DMS53 treated with DMSO at 0.1 percent for 48 hours (cell line): ENCODE data around the gene CD69.

Experiments
- DNase-seq: peaks from one replicate; lab custom pipeline; 2025; ENCODE audit not compliant: unreplicated experiment; lab: John Stamatoyannopoulos, UW

The CD69 gene

DNA sequence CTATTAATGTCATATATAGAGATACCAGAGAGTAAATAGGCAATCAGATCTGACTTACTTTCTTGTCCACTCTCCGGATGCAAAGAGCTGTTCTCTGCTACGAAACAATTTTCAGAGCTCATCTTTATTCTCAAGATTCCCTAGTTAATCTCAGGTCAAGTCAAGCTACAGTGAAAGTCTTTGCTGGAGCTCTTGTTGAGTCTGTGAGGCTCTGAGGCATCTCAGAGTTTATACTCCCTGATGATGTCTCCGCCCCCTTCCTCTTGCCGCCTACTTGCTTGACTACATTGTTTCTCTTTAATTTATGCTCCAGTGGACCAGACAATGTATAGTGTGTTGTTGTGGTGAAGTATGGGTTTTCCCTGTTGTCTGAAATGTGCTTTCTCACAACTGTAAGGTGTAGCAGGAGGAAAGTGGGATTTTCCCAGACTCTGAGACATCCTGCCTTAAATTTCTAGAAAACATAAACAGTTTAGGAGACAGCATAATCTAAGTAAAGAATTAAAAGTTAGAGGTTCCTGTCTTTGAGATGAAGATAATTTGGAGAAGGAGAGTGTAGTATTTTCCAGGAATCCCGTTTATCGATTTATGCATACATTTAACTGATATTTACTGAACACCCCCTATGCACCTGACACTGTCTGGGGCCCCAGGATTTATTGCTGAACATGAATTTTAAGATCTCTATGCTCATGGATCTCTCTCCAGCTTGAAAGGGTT, at the start of gene CD69:
Gene CD69 (minus strand): TSS at position 203 of the 720 bp plus-strand sequence. CDS start 81 bp downstream, at position 122.
- DNase-seq, result no peak

DNA sequence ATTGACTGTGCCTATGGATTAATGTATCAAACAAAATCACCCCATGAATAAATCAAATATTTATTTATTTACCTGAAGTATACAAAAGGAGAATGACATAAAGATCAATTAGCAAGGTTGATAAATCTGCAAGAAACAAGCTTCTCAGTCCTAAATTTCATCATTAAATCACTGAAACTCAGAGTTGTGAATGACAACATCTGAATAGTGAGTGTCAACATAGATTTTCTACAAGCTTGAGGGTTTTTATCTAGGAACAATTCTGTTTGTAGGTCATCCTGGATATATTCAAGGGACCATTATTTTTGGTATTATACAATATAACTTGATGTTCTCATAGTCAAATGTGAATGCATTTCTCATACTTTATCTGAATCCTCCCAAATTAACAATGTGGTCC, 49.2 kb upstream of the CD69 start:
- no peak for DNase-seq

DNA sequence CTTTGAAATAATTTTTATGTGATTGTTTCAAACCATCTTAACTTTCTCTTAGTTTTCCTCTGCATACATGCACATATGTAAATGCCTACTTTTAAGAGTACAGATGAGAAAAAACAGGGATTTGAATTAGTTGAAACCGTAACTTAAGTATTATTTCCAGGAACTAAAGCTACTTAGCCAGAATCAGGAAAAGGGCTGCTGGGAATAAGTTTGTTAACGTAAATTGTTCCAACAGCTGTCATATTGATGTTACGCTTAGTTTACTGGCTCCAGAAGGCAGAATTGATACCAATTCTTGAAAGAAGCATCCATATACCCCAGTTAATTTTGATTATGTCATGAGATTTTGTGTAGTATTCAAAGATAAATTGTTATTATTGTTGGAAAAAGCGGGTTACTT, 48.6 kb upstream of the CD69 start:
- DNase-seq, result no peak

DNA sequence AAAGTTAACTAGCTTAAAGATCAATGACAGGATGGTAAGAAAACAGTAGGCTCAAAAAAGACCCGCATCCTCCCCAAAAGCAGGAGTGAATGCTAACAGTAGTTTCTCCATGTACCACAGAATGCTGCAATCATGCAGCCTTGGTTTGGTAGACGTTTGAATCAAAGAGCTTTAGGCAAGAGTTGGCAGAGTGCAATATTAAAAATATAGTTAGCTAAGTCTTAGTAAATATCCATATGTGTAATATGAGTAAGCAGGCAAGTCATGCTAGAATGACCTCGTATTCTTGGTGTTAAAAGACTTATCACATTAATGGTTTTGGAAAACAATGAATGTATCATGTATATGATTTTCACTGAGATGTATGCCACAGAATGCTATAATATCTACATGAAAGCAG, 47.8 kb upstream of the CD69 start:
- DNase-seq, result peak; percentile 29

DNA sequence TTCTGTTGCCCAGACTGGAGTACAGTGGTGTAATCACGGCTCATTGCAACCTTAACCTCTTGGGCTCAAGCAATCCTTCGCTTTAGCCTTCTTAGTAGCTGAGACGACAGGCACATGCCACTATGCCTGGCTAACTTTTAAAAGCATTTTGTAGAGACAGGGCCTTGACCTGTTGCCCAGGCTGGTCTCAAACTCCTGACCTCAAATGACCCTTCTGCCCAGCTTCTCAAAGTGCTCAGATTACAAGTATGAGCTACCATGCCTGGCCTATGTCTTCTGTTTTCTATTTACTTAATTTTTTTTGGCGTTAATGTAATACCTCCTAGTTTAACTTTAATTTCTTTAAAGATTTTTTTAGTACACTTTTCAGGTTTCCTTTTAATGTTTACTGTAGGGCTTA, 46.0 kb upstream of the CD69 start:
- DNase-seq, result no peak

DNA sequence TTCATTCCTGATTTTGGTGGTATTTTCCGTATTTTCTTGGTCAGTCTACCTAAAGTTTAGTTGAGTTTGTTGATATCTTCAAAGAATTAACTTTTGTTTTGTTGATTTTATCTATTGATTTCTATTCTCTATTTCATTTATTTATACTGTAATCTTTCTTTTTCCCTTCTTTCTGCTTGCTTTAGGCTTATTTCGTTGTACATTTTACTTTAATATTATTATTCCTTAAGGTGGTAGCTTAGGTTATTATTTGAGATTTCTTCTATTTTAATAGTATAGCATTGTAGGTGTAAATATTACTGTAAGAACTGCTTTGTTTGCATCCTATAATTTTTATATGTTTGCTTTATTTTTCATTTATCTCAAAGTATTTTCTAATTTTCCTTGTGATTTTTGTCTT, 45.2 kb upstream of the CD69 start:
- no peak for DNase-seq

DNA sequence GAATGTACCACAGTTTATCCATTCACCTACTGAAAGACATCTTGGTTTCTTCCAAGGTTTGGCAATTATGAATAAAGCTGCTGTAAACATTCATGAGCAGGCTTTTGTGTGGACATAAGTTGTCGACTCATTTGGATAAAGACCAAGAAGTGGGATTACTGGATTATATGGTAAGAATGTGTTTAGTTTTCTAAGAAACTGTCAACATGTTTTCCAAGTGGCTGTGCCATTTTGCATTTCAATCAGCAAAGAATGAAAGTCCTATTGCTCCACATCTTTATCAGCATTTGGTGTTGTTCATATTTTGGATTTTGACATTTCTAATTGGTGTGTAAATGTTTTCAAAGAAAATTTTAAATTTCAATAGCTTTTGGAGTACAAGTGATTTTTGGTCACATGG, 39.3 kb upstream of the CD69 start:
- DNase-seq, result no peak

DNA sequence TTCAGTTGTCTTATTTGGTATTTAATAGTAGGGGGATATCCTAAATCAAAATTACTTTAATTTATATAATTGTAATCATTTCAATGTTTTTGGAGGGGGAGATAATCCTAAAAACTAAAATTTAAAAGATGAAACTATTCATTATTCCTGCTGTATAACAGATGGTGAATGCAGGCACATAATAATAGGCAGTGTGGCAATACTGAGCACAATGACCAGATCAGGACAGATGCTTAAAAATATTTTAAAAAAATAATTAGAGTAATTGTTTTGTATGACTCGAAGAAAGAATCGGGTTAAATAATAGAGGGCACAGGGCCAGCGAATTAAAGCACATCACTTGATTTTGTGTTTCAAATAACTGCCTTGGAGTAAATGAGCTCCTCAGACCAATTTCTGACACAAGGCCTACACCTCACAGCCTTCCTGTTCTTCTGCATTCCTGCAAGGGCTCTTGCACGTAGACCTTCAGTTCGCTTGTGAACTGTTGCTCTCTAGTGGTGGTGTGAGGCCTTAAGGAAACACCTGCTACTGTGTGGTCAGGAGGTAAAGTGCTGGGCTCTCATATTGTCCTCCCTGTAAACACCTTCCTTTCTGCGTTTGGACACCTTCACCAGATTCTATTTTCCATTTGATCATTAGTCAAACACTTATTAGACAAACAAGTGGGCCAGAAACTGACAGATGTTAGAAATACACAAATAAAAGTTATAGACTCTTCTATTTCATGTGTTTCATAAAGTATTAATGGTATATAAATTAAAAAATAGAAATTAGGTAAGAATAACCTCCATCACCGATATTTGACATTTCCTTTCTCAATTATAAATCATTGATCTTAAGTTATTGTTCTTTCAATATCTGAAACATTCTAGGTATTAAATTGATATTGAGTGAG, 37.3 kb upstream of the CD69 start:
- DNase-seq, result peak; percentile 99

DNA sequence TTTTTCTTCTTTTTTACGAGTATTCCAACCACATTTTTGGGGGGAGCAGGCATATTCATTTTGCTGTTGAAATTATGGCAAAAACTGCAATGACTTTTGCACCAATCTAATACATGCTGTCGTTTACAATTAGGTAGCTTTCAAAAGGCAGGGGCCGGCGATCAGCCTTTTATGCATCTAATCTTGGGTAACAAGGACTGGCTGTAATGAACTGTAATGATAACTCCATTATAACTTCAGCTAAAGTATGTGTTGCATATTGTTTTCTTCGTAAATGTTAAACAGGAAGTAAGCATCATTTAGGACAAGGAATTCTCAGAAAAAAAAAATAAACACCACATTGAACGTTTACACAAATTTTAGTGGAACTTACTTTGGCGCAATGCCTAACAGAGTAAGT, 36.3 kb upstream of the CD69 start:
- no peak for DNase-seq

DNA sequence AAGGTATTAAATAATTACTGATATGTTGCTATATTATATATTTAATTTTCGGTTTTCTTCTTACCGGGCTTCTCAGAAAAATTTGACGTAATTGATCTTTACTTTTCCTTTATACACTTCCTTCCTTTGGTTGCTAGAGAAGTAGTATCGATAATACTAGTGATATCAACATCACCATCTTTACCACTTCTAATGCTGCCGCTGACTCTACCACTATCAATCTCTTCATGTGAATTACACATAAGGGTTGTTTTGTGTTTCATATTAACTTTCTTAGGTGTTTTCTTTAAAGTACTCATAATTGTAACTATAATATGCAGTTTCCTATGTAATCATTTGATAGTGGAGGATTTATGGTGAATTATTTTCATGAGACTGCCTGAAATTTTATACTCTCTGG, 35.6 kb upstream of the CD69 start:
- no peak for DNase-seq

DNA sequence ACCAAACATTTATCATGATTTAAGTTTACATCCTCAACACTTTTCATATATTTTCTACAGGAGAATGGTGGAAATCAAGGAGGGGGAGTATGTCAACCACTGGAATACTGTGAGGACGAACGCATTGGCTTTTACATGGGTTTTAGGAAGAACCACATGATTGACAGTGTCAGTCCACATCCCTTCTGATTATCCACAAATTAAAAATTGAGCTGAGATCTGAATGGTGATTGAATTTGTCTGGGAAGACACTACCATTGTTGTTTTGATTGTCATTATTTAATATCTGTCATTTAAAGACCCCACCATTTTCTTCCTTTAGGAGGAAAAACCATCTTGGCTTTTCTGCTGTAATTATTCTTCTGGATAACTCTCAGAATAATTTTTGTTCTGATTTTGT, 35.2 kb upstream of the CD69 start:
- no peak for DNase-seq

DNA sequence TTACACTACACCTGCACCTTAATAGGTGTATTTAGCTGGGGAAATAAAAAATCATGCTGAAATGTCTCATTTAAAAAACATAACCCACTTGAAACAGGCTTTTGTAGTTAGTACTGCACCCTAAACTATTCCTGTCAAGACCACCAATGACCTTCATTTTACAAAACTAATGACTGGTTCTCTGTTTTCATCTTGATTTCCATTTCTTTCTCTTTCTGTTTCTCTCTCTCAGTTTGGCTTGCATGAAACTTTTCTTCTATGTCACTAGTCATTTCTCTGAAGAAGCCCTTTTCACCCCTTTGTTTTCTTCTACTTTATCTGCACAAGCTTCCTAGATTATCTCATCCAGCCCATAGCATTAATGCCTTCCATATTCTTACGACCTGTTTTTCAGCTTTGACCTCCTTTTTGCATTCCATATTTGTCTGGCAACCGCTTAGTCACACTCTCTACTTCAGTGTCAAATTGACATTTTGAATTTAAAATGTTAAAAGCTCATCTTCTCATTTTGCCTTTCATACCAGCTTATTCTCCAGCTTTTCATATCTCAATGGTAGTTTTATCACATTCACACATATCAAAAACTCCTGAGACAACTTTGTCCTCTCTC, 33.9 kb upstream of the CD69 start:
- DNase-seq, result no peak

DNA sequence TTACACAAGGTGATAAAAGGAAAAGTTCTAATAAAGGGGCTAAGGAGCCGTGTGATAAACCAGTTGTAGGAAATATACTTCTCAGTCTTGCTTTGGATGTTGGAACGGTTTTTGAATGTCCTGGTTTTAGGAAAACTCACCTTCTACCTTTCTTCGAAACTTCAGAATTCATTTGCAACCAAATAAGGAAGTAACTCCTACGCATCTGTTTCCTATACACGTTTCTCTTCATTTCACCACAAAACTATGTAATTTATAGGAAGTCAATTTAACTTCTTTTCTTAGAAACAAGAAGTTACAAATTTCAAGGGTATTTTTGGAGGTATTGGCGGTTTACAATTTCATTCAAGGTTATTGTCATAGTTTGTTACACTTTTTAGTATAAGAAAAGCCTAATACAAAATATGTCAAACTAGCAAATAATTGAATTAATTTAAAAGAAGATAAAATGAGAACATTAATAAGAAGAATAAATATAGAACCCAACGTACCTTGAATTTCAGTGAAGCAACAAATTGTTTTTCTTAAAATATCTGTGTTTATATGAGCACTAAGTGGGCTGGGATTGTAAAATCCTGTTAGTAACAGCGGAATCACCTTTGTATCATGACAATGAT, 33.2 kb upstream of the CD69 start:
- no peak for DNase-seq

DNA sequence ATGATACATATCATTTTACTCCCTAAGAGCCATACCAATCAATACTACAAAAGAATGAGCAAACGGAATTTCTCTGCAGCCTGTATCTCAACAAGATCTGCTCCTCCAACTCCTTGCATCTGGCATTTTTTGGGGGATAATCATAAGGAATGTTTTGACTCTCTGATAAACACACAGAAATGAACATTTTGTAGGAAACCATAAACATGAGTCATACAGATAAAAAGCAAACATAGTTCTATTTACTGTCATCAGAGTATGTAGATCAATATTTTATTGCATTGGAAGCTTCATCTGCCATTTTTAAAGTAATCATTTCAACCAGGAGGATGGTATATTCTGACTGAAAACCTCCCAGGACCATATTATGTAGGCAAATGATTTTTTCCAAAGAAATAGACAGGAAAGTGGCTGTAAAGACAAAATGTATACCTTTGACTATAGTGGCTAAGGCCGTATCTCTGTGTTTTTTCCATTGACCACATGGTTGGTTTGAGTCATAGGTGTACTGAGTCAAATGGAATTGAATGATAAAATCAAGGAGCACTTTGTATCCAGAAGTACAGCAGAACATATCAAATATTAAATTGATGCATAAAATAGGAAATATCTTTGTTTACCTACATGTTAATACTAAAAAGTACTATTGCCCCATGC, 32.4 kb upstream of the CD69 start:
- DNase-seq, result peak; percentile 77

DNA sequence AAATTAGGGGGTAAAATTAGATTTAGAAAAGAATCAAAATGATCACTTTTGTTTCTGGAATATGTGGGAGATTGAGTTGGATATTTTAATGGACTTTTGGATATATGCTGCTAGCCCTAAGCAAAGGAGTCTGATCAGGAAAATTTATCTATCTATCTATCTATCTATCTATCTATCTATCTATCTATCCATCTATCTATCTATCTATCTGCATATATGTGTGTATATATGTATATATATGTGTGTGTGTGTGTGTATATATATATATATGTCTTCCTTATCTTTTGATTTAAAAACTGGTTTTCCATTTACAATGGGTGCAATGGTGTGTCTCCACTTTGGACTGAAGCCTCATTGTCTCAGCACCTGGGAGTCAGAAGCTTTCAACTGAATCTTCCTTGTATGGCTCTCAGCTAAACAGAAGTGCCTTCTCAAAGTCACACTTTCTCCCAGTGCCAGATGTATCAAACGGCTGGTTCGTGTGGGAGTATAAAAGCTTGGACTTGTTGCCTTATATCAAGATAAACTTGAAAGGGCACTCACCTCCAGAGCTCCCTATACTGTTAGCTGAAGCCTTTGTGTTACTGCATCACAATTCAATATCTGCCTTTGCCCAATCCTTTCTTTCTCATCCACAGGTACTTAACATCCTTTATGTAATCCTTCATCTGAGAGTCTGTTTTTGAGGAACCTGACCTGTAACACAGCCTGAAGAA, 31.6 kb upstream of the CD69 start:
- DNase-seq, result peak; percentile 24

DNA sequence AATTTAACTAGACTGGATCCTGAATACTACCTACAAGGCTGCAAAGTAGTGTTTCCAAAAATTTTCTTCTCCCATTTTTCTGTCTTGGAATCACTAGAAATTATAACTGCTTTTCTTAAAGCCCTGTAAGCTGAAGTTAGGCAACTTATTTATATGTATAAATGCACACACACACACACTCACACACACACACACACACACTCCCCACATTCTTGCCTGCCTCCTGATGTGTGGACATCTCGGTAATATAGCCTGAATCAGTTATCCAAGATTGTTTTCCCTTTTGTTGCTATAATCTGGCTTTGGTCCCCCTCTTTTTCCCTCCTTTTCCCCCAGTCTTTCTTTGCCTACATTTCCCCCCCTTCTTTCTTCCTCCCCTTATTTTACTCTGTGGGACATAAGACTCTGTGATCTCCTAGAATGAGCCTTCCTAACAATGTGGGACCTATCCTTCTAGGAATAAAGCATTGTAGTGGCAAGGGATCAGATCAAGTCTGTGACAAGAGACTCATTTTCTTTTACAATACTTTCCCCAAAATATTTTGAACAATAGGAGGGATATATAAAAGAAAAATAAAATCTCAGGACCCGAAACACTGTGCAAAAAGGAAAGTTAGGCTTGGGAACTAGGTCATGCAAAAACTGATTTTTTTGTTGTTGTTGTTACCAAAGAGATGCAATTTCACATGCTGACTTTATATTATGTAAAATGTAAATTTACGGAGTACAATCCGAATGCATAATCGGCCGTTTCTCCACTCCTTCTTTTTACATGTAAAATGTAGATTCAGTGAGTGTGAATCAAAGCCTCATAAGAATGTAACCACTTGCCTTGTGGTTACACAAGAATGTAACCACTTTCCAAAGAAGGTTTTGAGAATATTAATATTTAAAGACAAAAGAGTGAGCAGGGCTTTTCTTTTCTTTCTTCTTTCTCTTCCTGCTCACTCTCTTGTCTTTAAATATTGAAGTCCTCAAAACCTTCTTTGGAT, 26.3 kb upstream of the CD69 start:
- no peak for DNase-seq

DNA sequence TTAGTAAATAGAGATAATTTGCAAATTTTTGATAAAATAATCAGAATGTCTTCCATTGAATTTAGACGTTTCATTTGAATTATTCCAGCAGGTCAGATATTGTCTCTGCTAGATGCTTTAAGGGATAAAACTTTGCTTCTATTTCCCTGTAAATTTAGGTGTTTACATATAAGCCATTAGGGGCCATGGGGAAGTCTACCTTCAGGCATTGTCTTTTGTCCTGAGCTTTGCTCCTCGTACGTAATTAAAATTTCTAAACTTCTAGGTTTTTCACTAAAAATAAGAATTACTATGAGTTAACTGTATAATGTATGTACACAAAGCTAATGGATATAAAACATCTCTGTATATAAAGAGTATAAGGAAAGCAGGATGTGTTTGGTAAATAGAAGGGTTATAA, 24.1 kb upstream of the CD69 start:
- DNase-seq, result no peak

DNA sequence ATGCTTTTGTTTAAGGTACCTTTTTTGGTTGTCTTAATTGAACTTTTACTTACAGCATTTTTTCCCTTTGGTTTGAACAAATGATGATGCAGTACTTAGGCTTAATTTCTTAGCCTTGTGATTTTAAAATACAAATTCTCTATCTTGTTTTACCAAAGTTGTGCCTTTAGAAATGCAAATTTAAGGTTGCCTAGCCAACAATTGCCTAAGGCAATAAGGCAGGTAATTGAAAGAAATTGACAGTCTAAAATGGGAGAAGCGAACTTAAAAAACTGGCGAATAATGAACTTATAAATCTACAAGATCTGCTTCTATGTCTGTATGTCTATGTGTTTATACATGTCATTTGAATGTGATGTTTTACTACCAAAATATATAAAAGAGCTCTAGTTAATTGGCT, 23.6 kb upstream of the CD69 start:
- DNase-seq, result no peak
